HG03565 (cell line): Measurements from ENCODE around the gene CERS1.

Experiments used
- ATAC-seq: cut with Tn5 transposase; IDR thresholded peaks from one replicate; pipeline ENCODE4 v1.9.1; 2021; ENCODE audit warnings: mild to moderate bottlenecking, moderate library complexity; ENCODE audit not compliant: unreplicated experiment

CERS1 gene

DNA sequence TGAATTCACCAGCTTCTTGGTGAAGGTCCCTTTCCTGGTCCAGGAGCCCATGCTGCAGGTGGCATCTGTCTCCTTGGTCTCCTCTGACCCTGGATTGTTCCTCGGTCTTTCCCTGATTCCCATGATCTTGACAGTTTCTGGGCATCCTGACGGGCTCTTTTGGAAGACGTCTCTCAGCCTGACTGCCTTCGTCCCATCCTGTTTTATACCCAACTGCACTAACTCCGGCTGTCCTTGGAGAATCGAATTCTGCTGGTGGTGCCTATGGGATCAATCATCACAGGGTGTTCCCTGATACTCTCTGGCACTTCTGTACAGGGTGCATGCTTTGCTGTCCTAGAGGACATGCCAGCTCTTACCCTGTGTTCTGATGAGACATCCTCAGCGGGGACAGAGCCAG, 19.1 kb downstream of the CERS1 start:
- ATAC-seq = no peak

DNA sequence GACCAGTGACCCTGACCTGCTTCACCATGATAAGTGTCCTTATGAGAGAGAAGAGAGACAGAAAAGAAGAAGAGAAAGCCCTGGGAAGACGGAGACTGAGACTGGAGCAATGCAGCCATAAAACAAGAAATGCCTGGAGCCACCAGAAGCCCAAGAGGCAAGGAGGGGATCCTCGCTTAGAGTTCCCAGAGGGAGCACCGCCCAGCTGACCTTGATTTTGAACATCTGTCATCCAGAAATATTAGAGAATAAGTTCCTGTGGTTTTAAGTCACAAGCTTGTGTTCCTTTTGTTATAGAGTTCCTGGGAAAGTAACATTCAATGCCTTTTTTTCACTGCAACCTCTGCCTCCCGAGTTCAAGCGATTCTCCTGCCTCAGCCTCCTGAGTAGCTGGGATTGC, 20.2 kb downstream of the CERS1 start:
- ATAC-seq = no peak

DNA sequence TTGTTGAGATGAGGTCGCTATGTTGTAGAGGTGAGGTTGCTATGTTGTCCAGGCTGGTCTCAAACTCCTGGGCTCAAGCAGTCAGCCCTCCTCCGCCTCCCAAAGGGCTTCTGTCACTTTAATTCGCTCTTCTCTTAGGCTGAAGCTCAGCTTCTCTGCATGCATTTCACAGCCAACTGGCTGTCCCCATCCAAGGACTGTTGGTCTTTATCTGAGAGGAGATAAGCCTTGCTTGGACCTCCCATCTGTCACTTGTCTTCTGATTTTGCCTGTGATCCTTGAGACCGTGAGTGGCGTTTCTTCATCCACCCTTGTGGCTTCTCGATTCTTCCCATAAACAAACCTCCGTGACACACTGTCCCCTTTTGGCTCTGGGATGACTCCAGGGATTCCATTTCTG, 24.4 kb downstream of the CERS1 start:
- ATAC-seq = no peak

DNA sequence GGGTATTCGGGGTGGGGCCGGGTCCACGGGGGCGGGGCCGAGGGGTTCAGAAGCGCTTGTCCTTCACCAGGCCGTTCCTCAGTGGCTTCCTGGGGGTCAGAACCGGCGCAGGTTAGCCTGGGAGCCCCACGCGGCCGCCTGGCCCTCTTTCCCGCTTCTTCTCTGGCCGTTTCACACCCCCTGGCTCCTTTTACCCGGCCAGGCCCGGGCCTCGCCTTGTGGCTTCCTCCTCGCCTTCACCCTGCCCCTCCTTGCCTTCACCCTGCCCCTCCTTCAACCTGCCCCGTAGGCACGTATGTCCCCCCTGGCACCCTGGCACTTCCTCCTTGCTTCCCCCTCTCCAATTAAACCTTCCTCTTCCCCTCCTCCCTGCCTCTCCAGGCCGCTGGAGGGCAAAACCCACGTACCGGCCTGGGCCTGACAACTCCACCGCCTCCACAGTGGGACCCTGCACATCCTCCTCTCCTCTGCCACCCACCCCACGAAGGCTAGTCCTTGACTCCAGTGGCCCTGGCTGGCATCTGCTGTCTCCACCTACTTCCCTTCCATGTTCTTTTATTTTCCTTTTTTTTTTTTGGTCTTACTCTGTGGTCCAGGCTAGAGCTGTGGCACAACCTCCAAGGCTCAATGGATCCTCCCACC, 25.3 kb downstream of the CERS1 start:
- no peak for ATAC-seq

DNA sequence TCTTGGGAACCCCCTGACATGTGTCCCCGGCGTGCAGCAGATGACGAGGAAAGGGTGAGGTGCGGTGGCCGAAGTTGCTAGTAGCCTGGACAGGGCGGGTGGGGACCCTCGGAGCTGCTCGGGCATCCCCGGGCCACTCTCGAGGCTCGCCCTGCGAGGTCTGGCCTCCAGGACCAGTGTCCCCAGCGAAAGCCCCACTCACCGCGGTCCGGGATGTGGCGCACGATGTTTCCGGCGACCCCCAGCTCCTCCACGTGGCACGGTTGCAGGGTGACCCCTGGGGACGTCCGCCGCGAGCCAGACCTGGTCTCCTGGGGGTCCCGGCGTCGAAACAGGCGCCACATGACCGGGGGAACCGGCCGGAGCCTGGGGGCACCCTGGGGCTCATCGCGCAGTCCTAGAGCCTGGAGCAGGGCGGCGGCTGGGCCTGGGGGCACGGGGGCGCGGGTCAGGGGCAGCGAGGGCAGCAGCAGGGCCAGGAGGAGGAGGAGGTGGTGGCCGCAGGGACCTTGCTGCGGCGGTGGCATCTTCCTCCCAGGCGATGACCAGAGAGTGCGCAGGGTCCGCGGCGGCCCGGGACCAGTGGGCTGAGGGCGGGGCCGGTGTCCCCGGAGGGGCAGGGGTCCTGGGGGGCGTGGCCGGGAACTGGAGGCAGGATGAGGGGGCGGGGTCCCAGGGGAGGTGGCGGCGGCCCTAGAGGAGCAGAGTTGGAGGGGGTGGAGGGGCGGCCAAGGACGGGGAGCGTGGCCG, 26.0 kb downstream of the CERS1 start:
- no peak for ATAC-seq

DNA sequence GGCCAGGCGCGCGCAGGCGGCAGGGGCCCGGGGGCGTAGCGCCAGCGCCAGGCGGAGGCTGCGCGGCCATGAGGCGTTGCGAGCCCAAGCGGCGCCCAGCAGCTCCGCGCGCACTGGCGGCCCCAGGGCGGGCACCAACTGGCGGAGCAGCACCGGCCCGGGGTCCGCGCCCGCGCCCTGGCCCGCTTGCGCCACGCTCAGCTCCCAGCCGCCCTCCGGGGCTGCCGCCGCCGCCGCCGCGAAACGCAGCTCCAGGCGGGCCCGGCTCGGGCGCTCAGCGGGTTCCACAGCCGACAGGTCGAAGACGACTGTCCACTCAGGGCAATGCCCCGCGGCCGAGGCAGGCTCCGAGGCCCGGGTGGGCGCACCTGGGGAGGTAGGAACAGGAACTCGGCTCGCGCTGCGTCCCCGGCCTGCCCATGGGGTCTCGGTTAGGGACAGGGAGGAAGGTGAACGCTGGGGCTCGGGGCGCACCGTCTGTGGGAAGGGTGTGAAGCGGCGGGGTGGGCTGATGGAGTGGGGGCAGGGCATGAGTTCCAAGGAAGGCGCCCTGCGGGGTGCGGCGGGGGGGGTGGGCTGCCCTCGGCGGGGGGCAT, 26.8 kb downstream of the CERS1 start:
- no peak for ATAC-seq

DNA sequence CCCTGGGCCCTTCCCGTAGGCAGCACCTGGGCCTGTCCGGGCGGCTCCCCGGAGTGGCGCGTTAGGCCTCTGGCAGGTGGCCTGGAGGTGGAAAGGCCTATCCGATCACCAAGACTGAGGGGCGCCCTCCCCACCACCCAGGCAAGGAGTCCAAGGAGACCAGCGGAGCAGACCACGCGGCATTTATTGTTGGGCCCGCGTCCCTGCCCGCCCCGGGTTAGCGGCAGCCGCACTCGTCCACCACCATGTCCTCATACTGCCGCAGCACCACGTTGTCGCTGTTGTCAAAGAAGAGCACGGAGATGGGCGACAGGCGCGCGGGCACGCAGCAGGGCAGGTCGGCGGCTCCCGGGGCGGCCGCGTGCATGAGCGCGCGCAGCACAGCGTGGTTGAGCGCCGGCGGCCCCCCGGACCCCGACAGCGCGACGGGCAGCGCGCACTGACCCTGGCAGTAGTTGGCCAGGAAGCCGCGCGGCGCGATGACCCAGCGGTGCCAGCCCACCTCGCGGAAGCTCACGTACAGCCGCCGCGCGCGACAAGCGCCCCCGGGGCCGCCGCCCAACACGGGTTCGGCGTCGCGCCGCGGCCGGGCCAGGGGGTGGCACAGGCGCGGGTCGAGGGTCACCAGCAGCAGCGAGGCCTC, 27.5 kb downstream of the CERS1 start:
- no peak for ATAC-seq

DNA sequence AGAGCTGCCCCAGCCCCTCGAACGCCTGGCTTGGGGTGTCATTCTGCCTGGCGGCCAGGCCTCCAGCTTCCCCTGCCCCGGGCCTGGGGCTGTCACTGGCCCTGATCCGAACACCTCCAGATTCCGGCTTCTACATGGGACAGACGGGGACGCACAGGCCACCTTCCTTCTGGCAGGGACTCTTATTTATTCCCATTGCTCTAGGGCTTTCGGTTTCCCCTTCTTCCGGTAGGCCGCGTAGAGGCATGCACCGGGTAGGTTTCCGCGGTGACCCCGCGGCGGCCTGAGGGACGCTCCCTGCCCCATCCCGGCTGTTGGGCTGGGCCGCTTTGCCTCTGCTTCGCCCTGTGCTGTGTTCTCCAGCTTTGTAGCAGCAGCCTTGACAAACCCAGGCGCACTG, 28.2 kb downstream of the CERS1 start:
- no peak for ATAC-seq

DNA sequence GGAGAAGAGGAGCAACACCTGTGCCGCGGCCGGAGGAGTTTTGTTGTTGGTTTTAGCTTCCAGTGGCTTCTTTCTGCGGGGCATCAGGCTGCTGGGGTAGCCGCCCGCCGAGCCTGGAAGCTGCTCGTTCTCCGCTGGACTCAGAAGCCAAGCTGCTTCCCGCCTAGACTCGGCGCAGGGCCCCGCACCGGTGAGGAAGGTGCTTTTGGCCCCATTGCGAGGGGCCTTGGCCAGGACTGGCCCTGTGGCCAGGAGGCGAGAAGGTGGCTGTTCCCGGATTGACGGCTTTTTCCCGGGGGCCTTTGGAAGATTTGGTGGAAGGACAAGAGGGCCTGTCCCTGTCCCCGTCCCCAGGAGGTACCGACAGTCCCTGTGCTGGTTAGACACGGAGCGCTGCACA, 28.8 kb downstream of the CERS1 start:
- no peak for ATAC-seq

DNA sequence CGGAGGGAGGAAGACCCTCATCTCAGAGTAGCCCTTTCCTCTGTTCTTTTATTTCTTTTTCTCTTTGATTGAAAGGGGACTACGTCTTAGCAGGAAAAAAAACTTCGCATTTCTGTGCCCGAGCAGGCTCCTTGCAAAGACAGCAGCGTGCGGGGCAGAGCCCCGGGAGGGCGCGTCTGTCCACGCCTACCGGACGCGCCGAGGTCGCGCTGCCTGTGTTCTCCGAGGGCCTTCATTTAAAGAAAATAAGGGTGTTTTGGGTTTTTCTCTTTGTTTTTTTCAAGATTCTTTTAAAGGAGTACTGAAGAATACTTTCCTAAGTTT, 29.2 kb downstream of the CERS1 start:
- ATAC-seq = no peak

DNA sequence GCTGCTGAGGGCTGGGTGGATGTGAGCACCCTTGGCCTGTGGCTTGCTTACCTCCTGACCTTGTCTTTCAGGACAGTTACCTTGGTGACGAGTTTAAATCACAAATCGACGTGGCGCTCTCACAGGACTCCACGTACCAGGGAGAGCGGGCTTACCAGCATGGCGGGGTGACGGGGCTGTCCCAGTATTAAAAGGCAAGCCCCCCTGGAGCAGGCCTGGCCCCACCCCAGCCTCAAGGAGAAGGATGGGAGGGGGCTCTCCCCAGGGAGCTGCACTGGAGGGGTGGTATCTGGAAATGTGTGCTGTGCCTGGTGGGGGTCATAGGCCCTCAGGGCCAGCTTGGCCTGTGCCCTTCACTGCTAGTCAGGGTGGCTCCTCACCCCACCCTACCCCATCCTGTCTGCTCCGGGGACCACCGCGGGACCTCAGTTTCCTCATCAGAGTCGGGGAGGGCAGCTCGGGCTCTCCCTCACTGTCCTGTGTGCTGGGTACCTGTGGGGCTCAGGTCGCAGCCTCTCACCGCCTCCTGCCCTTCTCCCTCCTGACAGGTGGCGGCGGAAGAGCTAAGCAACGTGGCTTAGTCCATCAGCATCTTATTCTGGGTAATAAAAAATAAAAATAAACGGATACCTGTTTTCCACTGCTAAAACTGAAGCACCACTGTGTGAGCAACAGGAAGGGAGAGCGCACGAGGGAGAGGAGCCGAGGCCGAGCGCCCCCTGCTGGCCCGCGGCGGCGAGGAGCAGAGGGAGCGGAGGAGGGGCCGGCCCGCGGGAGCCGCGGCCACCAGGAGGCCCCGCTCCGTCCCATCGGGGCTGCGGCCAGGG, 29.8 kb downstream of the CERS1 start:
- no peak for ATAC-seq

DNA sequence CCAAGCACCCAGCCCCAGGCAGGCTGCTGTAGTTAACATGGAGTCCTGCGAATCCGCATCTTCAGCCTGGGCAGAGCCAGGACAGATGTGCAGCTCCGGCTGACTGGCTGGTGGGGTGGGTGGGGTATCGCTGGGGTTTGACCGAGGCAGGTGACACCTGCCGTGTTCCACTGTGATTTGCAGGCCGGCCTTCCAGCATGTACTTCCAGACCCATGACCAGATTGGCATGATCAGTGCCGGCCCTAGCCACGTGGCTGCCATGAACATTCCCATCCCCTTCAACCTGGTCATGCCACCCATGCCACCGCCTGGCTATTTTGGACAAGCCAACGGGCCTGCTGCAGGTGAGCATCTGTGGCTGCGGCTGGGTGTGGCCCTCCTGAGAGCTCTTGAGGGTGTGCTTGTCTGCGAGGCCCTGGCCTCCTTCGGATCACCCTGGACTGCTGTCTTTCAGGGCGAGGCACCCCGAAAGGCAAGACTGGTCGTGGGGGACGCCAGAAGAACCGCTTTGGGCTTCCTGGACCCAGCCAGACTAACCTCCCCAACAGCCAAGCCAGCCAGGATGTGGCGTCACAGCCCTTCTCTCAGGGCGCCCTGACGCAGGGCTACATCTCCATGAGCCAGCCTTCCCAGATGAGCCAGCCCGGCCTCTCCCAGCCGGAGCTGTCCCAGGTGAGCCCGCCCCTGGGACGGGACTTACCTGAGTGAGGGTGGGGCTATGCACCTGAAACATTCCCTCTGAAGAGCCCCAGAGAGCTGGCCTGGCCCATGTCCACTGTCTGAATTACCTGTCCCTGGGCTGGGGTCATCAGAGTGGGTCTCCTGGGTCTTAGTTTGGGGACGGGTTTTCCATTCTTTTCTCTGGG, 30.6 kb downstream of the CERS1 start:
- ATAC-seq = no peak

DNA sequence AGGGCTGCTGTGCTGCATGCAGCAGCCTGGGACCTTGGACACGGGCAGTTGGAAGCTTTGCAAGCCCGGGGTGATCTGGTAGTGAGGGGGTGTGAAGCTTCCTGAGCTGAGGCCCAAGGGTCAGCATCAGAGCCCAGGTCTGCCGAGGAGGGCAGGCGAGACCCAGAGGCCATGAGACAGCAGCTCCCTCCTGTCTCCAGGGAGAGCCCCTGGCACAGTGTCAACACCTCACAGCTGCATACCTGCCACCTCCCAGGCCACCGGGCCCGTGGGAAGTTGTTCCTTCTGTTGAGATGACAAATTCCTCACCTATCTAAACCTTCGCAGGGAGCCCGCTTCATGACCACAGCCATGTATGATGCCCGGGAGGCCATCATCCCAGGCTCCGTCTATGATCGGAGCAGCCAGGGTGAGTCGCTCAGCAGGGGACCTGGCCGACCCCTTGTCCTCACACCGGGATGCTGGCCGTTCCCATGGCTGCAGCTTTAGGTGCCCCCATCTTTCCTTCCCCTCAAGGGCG, 32.1 kb downstream of the CERS1 start:
- ATAC-seq = no peak

DNA sequence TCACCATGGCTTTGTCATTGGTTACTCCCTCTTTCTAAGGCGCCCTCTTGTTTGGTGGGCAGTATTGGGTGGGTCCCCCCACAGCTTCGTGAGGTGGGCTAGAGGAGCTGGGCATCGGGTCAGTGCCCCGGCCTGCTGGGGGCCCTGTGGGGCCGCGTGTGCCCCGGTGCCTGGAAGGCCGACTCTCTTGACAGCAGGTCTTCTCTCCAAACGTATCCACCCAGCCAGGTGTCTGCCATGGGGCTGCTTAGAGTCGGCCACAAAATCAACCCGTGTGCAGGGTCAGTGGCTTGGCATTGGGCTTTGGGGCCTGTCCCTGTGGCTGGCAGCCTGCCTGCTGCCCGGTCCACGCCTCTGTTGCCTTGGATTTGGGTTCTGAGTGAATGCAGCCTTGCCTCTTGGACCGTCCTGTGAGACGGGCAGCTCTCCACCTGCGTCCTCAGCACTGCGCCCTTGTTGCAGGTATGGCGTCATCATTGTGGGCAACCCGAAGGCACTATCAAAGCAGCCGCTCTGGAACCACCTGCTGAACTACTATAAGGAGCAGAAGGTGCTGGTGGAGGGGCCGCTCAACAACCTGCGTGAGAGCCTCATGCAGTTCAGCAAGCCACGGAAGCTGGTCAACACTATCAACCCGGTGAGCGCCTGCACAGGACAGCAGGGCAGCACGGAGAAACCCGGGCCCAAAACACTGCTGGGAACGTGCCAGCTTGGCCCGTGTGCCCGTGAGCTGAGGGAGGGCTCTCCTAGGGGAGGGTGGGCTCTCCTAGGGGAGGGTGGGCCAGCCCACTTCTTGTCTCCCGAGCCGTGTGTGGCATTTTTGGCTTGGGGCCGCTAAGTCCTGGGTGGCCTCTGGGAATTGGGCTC, 32.7 kb downstream of the CERS1 start:
- ATAC-seq = no peak

DNA sequence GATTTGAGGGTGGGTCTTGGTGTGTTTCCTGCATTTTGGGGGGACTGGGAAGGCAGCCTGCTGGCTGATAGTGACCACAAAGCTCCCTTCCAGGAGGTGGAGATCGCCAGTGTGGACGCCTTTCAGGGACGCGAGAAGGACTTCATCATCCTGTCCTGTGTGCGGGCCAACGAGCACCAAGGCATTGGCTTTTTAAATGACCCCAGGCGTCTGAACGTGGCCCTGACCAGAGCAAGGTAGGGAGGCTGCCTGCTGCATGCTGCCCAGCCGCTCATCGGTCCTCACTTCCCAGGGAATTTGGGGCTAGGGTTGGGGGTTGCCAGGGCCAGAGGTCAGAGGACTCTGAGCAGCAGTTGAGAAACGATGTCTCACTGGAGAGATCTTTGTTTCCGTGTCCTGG, 34.0 kb downstream of the CERS1 start:
- no peak for ATAC-seq

DNA sequence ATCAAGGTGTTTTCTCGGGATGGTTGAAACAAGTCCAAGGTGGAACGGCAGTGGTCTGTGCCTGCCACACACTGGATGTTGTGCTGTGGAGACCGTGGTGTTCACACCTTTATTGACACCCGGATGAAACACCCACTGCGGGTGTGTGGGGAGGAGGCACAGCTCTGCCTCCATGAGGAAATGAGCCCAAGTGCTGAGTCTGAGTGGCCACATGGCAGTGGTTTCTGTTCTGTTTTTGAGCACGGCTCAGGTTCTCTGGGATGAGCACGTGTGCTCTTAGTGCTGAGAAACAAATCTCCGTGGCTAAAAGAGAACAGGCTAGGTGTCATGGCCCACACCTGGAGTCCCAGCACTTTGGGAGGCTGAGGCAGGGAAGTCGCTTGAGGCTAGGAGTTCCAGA, 34.7 kb downstream of the CERS1 start:
- no peak for ATAC-seq

DNA sequence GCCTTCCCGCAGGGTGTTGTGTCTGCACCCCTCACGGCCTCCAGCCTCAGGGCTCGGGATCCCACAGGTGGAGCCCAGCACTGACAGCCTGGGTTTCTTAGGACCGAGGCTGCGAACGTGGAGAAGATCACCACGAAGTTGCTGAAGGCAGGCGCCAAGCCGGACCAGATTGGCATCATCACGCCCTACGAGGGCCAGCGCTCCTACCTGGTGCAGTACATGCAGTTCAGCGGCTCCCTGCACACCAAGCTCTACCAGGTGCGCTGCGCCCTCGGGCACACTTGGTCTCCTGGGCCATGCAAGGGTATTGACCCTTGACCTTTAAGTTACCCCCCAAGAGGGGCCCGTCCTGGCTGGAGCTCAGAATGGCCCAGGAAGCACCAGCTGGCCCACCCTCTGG, 35.2 kb downstream of the CERS1 start:
- ATAC-seq = no peak

DNA sequence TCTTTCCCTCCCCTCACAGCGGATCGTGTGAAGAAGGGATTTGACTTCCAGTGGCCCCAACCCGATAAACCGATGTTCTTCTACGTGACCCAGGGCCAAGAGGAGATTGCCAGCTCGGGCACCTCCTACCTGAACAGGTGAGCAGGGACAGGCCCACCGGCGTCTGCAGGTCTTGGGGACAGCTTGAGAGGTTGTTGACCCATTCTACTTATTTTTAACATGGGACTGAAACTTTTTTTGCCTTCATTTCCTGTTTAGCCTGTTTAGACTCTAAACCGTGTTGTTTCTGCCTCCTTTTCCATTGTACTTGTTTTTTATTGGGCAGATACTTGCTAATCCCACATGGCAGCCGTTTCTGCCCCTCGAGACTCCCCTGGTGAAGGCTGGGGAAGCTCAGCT, 35.7 kb downstream of the CERS1 start:
- ATAC-seq = no peak

DNA sequence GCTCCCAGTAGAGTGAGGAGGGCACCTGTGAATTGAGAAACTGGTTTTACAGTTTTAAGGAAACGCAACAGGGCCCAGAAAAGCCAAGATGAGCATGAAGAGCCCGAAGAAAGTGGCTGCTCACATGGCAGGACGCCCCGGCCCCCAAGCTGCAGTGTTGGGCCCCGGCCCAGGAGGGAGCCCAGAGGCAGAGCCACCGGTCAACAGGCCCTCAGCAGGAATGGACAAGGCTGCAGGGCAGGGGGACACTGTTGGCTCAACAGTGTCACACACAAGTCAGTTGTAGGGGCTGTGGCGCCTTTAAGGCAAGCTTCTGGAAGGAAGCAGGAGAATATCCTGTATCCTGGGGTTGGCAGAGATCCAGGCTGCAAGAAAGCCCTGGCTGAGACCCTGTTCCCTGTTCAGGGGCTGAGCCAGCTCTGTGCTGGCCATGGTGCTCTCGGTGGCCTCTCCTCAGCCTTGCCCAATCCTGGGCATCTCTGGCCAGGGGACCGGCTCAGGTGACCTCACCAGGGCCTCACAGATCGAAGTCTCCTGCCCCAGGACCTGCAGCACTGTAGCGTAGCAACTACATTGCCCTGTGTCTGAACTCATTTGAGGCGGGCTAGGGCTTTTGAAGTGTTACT, 36.2 kb downstream of the CERS1 start:
- ATAC-seq = no peak
